Parathyroid adenoma (tissue), 2 donors: ENCODE data around the gene IQCE.

ENCODE experiments used
- H2AFZ ChIP-seq: fragments of 300-600 bp; sonication (generic); one replicate; pipeline ENCODE4 v1.7.0; 2017; ENCODE audit warnings: antibody characterized with exemption, mild to moderate bottlenecking
- H3K27ac ChIP-seq: fragments of 300-600 bp; sonication (generic); one replicate; pipeline ENCODE4 v1.7.0; 2017
- H3K27me3 ChIP-seq: fragments of 300-600 bp; sonication (generic); one replicate; pipeline ENCODE4 v1.7.0; 2017; ENCODE audit warnings: low read length; ENCODE audit not compliant: control insufficient read depth, insufficient read depth
- H3K36me3 ChIP-seq: fragments of 300-600 bp; sonication (generic); one replicate; pipeline ENCODE4 v1.7.0; 2017; ENCODE audit warnings: low read length; ENCODE audit not compliant: control insufficient read depth, insufficient read depth
- H3K4me1 ChIP-seq: fragments of 300-600 bp; sonication (generic); one replicate; pipeline ENCODE4 v1.7.0; 2017; ENCODE audit warnings: control low read depth
- H3K4me2 ChIP-seq: fragments of 300-600 bp; sonication (generic); one replicate; pipeline ENCODE4 v1.7.0; 2017; ENCODE audit warnings: low read length
- H3K4me3 ChIP-seq: fragments of 300-600 bp; sonication (generic); one replicate; pipeline ENCODE4 v1.7.0; 2017; ENCODE audit warnings: low read depth, low read length
- H3K79me2 ChIP-seq: fragments of 300-600 bp; sonication (generic); one replicate; pipeline ENCODE4 v1.7.0; 2017; ENCODE audit warnings: control low read depth
- H3K9ac ChIP-seq: fragments of 300-600 bp; sonication (generic); one replicate; pipeline ENCODE4 v1.7.0; 2017; ENCODE audit warnings: mild to moderate bottlenecking
- H3K9me3 ChIP-seq: fragments of 300-600 bp; sonication (generic); one replicate; pipeline ENCODE4 v1.7.0; 2017; ENCODE audit warnings: low read length; ENCODE audit not compliant: control insufficient read depth
- TF ChIP-seq, protein P1 (sequence below): fragments of 300-600 bp; sonication (generic); IDR thresholded peaks from one replicate; pipeline ENCODE4 v1.7.0; 2017; ENCODE audit warnings: antibody characterized with exemption, mild to moderate bottlenecking
- donor health status: primary hyperparathyroidism.

The IQCE gene

DNA sequence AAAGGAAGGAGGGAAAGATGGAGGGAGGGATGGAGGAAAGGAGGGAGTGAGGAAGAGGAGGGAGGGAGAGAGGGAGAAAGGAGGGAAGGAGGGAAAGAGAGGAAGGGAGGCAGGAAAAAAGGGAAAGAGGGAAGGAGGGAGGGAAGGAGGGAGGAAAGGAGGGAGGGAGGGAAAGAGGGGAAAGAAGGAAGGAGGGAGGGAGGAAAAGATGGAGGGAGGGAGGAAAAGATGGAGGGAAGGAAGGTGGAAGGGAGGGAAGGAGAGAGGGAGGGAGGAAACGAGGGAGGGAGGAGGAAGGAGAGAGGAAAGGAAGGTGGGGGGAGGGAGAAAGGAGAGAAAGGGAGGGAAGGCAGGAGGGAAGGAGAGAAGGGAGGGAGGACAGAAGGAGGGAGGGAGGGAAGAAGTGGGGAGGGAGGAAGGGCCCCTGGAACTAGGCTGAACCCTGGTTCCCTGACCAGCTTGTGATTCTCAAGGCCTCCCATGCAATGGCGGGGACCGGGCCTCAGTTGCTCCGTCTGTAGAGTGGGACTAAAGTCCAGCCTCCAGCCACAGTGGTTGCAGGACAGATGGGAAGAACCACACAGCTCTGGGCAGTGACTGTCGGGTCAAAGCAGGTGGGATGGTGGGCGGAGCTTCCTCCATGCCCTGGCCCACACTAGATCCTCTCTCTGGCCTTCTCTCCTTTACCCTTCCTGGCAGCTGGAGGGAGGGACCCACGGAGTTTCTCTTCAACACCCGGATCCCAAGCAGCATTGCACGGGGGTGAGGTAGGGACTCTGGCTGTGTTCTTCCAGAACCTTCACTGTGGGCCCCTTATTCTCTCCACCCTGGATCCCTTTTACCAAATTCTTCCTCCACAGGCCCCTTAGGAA, 68.7 kb downstream of the IQCE start:
- Histone ChIP-seq H3K27me3 (no peaks in the 10 kb centered on the region), H3K9ac (no peak overlapping the region), H3K4me1 (peaks cover 4% of the 10 kb centered on the region), H3K9me3 (no peaks in the 10 kb centered on the region), H2AFZ (no peak overlapping the region), H3K79me2 (peaks cover 3% of the 10 kb centered on the region), H3K4me3 (no peak overlapping the region), H3K27ac (peak overlapping the region; percentile 61), H3K4me2 (no peak overlapping the region), H3K36me3 (no peaks in the 10 kb centered on the region)
- TF ChIP-seq, protein P1, sequence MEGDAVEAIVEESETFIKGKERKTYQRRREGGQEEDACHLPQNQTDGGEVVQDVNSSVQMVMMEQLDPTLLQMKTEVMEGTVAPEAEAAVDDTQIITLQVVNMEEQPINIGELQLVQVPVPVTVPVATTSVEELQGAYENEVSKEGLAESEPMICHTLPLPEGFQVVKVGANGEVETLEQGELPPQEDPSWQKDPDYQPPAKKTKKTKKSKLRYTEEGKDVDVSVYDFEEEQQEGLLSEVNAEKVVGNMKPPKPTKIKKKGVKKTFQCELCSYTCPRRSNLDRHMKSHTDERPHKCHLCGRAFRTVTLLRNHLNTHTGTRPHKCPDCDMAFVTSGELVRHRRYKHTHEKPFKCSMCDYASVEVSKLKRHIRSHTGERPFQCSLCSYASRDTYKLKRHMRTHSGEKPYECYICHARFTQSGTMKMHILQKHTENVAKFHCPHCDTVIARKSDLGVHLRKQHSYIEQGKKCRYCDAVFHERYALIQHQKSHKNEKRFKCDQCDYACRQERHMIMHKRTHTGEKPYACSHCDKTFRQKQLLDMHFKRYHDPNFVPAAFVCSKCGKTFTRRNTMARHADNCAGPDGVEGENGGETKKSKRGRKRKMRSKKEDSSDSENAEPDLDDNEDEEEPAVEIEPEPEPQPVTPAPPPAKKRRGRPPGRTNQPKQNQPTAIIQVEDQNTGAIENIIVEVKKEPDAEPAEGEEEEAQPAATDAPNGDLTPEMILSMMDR, result no peak

DNA sequence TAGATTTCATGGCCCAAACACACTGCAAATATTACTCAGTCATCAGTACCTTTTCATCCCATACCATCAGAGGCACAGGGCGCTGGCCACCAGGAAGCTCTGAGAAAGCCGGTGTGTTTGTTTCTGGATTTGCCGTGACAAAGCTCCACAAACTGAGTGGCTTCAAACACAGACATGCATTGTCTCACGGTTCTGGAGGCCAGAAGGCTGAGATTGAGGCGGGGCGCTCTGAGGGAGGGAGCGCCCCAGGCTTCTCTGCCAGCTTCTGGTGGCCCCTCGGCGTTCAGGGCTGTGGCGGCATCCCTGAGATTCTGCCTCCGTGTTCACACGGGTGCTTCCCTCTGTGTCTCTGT, 69.3 kb downstream of the IQCE start:
- TF ChIP-seq, protein P1, result no peak
- Histone ChIP-seq H3K27ac (no peak overlapping the region), H3K9ac (no peak overlapping the region), H3K27me3 (no peaks in the 10 kb centered on the region), H3K4me2 (no peak overlapping the region), H3K9me3 (no peaks in the 10 kb centered on the region), H3K4me1 (peaks cover 4% of the 10 kb centered on the region), H2AFZ (no peak overlapping the region), H3K79me2 (peaks cover 9% of the 10 kb centered on the region), H3K36me3 (no peaks in the 10 kb centered on the region), H3K4me3 (no peak overlapping the region)

GRCh38 chr7:2628891-2629290, 70.1 kb downstream of the IQCE start:
- Histone ChIP-seq H3K4me2 (no peak overlapping the region), H3K27me3 (no peaks in the 10 kb centered on the region), H3K27ac (no peak overlapping the region), H3K4me3 (no peak overlapping the region), H3K9ac (no peak overlapping the region), H2AFZ (no peak overlapping the region), H3K36me3 (no peaks in the 10 kb centered on the region), H3K79me2 (peaks cover 15% of the 10 kb centered on the region), H3K9me3 (no peaks in the 10 kb centered on the region), H3K4me1 (peaks cover 8% of the 10 kb centered on the region)
- TF ChIP-seq, protein P1, result no peak

DNA sequence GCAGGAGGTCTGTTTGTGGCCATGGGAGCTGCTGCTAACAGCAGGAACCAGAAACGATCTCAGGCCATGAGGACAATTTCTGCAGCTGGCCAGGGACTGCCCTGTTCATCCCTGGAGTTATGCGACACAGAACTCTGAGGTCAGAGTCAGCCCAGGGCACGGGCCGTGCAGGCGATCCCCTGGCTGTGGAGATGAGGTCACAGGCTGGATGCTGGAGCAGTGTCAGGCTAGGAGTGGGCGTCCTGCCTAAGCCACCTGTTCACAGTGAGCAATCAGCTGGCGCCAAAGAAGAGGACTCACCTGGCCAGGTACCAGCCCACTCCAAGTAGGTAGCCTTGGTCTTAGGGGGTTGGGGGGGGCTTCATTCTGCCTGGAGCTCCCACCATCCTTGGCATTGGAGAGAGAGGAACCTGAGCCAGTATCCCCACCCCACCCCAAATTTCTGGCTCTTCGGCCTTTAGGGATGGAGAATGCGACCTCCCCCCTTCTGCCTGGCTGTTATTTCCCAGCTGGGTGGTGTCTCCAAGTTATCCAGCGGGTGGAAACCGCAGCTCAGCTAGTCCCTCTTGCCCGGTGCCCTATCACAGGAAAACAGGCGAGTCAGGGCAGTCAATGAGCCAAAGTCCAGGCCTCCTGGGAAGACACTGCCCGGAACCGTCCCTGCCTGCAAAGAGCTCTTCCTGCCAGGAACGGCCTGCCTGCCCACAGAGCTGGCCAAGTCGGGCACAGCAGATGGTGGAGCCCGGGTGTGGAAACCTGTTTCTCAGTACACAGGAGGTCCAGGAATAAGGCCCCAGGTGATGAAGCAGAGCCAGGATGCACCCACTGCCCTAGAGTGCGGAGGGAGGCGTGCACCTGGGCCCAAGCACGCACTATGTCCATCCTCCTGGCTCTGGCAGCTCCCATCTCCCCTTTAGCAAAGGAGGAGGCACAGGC, 71.2 kb downstream of the IQCE start:
- Histone ChIP-seq H2AFZ (no peak overlapping the region), H3K27ac (no peak overlapping the region)

More for the DNA sequence above, 71.2 kb downstream of the IQCE start:
- H3K9me3 ChIP-seq, result no peaks in the 10 kb centered on the region
- no peak overlapping the region for H3K9ac ChIP-seq
- H3K4me3 ChIP-seq, result no peak overlapping the region
- H3K27me3 ChIP-seq, result no peaks in the 10 kb centered on the region
- H3K4me1 ChIP-seq, result peaks cover 8% of the 10 kb centered on the region
- TF ChIP-seq, protein P1, result no peak
- no peaks in the 10 kb centered on the region for H3K36me3 ChIP-seq
- no peak overlapping the region for H3K4me2 ChIP-seq
- peaks cover 26% of the 10 kb centered on the region for H3K79me2 ChIP-seq
